Ishikawa (cell line): ENCODE results near the gene RBP3.

Source experiments
- CEBPB ChIP-seq: IDR thresholded peaks from 2 replicates; pipeline ENCODE4 v1.6.1; 2012
- CREB1 ChIP-seq: IDR thresholded peaks from 2 replicates; pipeline ENCODE4 v1.6.1; 2012; ENCODE audit warnings: low read depth
- EGR1 ChIP-seq: IDR thresholded peaks from 2 replicates; pipeline ENCODE4 v1.6.1; 2012
- EP300 ChIP-seq: IDR thresholded peaks from 2 replicates; pipeline ENCODE4 v1.6.1; 2012; ENCODE audit warnings: borderline replicate concordance
- FOXM1 ChIP-seq: IDR thresholded peaks from 2 replicates; pipeline ENCODE4 v1.6.1; 2012; ENCODE audit warnings: low read depth, borderline replicate concordance
- MAX ChIP-seq: IDR thresholded peaks from 2 replicates; pipeline ENCODE4 v1.6.1; 2012
- NFIC ChIP-seq: IDR thresholded peaks from 2 replicates; pipeline ENCODE4 v1.6.1; 2012
- RAD21 ChIP-seq: IDR thresholded peaks from 2 replicates; pipeline ENCODE4 v1.6.1; 2012; ENCODE audit warnings: low read depth
- REST ChIP-seq: IDR thresholded peaks from 2 replicates; pipeline ENCODE4 v1.6.1; 2012; ENCODE audit warnings: low read depth, mild to moderate bottlenecking
- TAF1 ChIP-seq: IDR thresholded peaks from 2 replicates; pipeline ENCODE4 v1.6.1; 2012; ENCODE audit warnings: low read depth, mild to moderate bottlenecking
- TCF12 ChIP-seq: IDR thresholded peaks from 2 replicates; pipeline ENCODE4 v1.6.1; 2012; ENCODE audit warnings: low read depth
- USF1 ChIP-seq: IDR thresholded peaks from 2 replicates; pipeline ENCODE4 v1.6.1; 2012
- YY1 ChIP-seq: IDR thresholded peaks from 2 replicates; pipeline ENCODE4 v1.6.1; 2012; ENCODE audit warnings: low read depth
- ZBTB7A ChIP-seq: IDR thresholded peaks from 2 replicates; pipeline ENCODE4 v1.6.1; 2012; ENCODE audit warnings: low read depth

GRCh38 chr10:47340608-47341170 is 7.5 kb upstream of the RBP3 start:
- TF ChIP-seq MAX (no peak), EP300 (no peak), RAD21 (peak; percentile 84), CEBPB (no peak), CREB1 (no peak), REST (no peak), TCF12 (no peak), EGR1 (no peak), FOXM1 (no peak), USF1 (no peak), YY1 (no peak), ZBTB7A (no peak), NFIC (no peak), TAF1 (no peak)
